AG10803 (cell line): ENCODE results near the gene LRRC38.

Experiments used
- DNase-seq: peaks from one replicate; pipeline ENCODE4 v3.0.0; 2010; ENCODE audit warnings: low read depth
- H3K4me3 ChIP-seq: 2 replicates; pipeline ENCODE4 v1.5.1; 2011; ENCODE audit warnings: mild to moderate bottlenecking, low read length, control low read depth
- CTCF ChIP-seq: conservative IDR thresholded peaks from 2 replicates; pipeline ENCODE4 v1.5.1; 2011; ENCODE audit warnings: mild to moderate bottlenecking, low read length, control low read depth, inconsistent platforms

LRRC38 gene

GRCh38 chr1:13517193-13517812 lies 3.5 kb upstream of the LRRC38 start:
- peak; percentile 37; the same call in 1 of the 2 replicates for TF ChIP-seq CTCF
- no peak for DNase-seq
- H3K4me3 ChIP-seq, result no peak overlapping the region

GRCh38 chr1:13516606-13517005 lies 2.8 kb upstream of the LRRC38 start:
- DNase-seq, result no peak
- H3K4me3 ChIP-seq, result no peak overlapping the region
- no peak for TF ChIP-seq CTCF

- no peak for DNase-seq
These were observed 1.0 kb upstream of the LRRC38 start for GRCh38 chr1:13514821-13515220.

GRCh38 chr1:13513063-13513894 lies 524 bp downstream of the LRRC38 start:
- no peak overlapping the region for H3K4me3 ChIP-seq
- no peak for DNase-seq
- no peak for TF ChIP-seq CTCF

More at GRCh38 chr1:13514821-13515220, 1.0 kb upstream of the LRRC38 start:
- no peak for TF ChIP-seq CTCF
- H3K4me3 ChIP-seq, result no peak overlapping the region

- DNase-seq, result no peak
- H3K4me3 ChIP-seq, result no peak overlapping the region
- TF ChIP-seq CTCF, result no peak
These were observed 1.3 kb downstream of the LRRC38 start for GRCh38 chr1:13512472-13512871.

GRCh38 chr1:13510499-13510898 lies 3.3 kb downstream of the LRRC38 start:
- no peak for DNase-seq
- TF ChIP-seq CTCF, result no peak
- no peak overlapping the region for H3K4me3 ChIP-seq

- DNase-seq, result no peak
- no peak overlapping the region for H3K4me3 ChIP-seq
- TF ChIP-seq CTCF, result no peak
These were observed 6.7 kb downstream of the LRRC38 start for GRCh38 chr1:13507075-13507474.
